ENCODE measurements around the gene TTC39B. TPM values are rescaled to one million over a fixed set of nuclear protein-coding genes. Genes with fewer than 3 reads are reported as not detected.

Gene TTC39B
- polyA plus RNA-seq, 1 experiment = 11.4 TPM

GRCh38 chr9:15278091-15278687 lies 28.8 kb downstream of the TTC39B start:
- no peaks in the 10 kb centered on the region for H3K27me3 ChIP-seq (ENCODE audit: control insufficient read depth, insufficient read depth, low read length)
- no peak overlapping the region for H3K4me3 ChIP-seq (ENCODE audit: low read depth, low read length)
- no peak for TF ChIP-seq CTCF (IDR thresholded peaks at IDR 0.05; ENCODE audit: low read depth, low read length)
- H3K9me3 ChIP-seq (ENCODE audit: control insufficient read depth, insufficient read depth, low read length) = no peaks in the 10 kb centered on the region
- DNase-seq (ENCODE audit: low read depth, low spot score) = no peak
- ChIA-PET POLR2A (no interaction called here), CTCF (interaction anchor here (0.6 to 1.7 kb wide), 17 partner anchors 9 to 328 kb away, joined by 3 to 17 read pairs (median 4); partner anchors contain the start of gene TTC39B)
- H3K27ac ChIP-seq (ENCODE audit: low read depth, low read length) = no peak overlapping the region

DNA sequence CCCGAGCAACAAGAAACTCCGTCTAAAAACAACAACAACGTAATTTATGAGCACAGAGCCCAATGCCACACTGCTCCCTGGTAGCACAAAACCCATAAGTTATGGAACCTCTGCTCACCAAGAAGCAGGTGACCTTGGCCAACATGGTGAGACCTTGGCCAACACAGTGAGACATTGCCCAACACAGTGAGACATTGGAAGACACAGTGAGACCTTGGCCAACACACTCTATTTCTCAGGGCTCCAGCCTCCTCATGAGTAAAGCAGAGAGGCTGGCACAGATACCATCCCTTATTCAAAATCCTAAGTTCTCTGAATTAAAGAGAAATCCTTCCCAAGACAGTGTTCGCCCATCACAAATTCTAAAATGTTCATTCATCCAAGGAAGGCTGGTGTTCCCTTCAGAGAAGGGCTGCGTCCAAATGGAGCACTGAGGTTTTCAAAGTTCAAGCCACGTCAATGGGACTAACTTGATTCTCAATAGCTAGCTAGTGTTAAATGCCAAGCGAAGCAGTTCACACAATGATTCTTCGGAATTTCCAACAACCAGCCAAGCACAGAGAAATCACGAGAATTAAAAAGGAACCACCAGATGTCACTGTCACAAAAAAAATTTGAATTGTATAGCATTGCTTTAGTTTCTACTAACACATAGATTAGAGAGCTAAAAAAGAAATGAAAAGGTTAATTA lies 29.5 kb downstream of the TTC39B start:
- CTCF ChIA-PET = interaction anchor here (0.6 to 1.7 kb wide), 17 partner anchors 9 to 329 kb away, joined by 3 to 17 read pairs (median 4); partner anchors contain the start of gene TTC39B
- no peak overlapping the region for H3K27ac ChIP-seq (ENCODE audit: low read depth, low read length)
- H3K9me3 ChIP-seq (ENCODE audit: control insufficient read depth, insufficient read depth, low read length) = no peaks in the 10 kb centered on the region
- DNase-seq (ENCODE audit: low read depth, low spot score) = no peak
- H3K4me3 ChIP-seq (ENCODE audit: low read depth, low read length) = no peak overlapping the region
- no peaks in the 10 kb centered on the region for H3K27me3 ChIP-seq (ENCODE audit: control insufficient read depth, insufficient read depth, low read length)
- peak; percentile 40 for TF ChIP-seq CTCF (IDR thresholded peaks at IDR 0.05; ENCODE audit: low read depth, low read length)
- POLR2A ChIA-PET = no interaction called here

DNA sequence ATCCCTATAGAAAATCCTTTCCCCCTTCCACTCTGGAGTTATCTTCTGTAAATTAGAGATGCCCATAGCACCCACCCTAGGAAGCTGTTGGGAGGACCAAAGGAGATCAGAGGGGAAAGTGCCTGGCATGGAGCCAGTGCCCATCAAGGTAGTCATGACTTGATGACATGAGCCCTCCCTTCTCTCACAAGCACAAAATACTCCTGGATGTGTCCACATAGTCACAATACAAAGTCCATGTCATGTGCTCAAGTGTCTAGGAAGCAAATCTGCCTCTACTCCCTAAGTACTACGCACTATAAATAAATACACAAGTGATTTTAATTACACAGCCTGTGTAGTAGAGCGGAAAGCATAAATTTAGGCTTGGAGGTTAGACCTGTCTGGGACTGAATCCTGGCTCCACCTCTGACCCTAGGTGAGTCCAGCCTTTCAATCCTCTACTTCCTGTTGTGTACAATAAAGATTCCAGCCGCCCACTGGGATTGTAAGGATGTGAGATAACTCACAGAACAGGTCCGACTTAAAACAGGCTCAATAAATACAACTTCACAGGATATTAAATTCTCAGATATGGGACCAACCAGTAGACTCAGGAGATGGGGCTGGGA lies 30.6 kb downstream of the TTC39B start:
- H3K9me3 ChIP-seq (ENCODE audit: control insufficient read depth, insufficient read depth, low read length) = no peaks in the 10 kb centered on the region
- H3K27me3 ChIP-seq (ENCODE audit: control insufficient read depth, insufficient read depth, low read length) = no peaks in the 10 kb centered on the region
- no peak overlapping the region for H3K27ac ChIP-seq (ENCODE audit: low read depth, low read length)
- CTCF ChIA-PET = interaction anchor here (1.7 kb wide), 1 partner anchor 330 kb away, joined by 9 read pairs; no protein-coding TSS in a partner anchor
- no peak overlapping the region for H3K4me3 ChIP-seq (ENCODE audit: low read depth, low read length)
- POLR2A ChIA-PET = no interaction called here
- no peak for DNase-seq (ENCODE audit: low read depth, low spot score)
- TF ChIP-seq CTCF (IDR thresholded peaks at IDR 0.05; ENCODE audit: low read depth, low read length) = no peak

- DNase-seq (ENCODE audit: low read depth, low spot score) = no peak
- ChIA-PET CTCF (interaction anchor here (0.7 to 1.3 kb wide), 2 partner anchors 65 to 142 kb away, joined by 3 to 4 read pairs; no protein-coding TSS in a partner anchor), POLR2A (no interaction called here)
- TF ChIP-seq CTCF (IDR thresholded peaks at IDR 0.05; ENCODE audit: low read depth, low read length) = no peak
- Histone ChIP-seq H3K27me3 (ENCODE audit: control insufficient read depth, insufficient read depth, low read length) (no peaks in the 10 kb centered on the region), H3K27ac (ENCODE audit: low read depth, low read length) (no peak overlapping the region), H3K4me3 (ENCODE audit: low read depth, low read length) (no peak overlapping the region), H3K9me3 (ENCODE audit: control insufficient read depth, insufficient read depth, low read length) (no peaks in the 10 kb centered on the region)
Observed at GRCh38 chr9:15274425-15274824, 32.6 kb downstream of the TTC39B start.
